ENCODE results near the gene TMEM238.
"Not testable (repeated sequence)": the region's sequence is repeated elsewhere in the genome, so short reads cannot be mapped to it uniquely, and the experiment has no call there.

Gene TMEM238

GRCh38 chr19:55401390-55401789 is 17.3 kb upstream of the TMEM238 start:
- Histone ChIP-seq H3K36me3 (replicated peaks in 1 of 2; ENCODE audit: control insufficient read depth in 2 of 2, insufficient read depth in 2 of 2, low read length in 2 of 2) (peaks cover 47 to 58% of the 10 kb centered on the region in 2 donors), H3K4me1 (ENCODE audit: control insufficient read depth in 2 of 2, insufficient read depth in 1 of 2, low read depth in 1 of 2, low read length in 2 of 2) (peaks cover 10 to 11% of the 10 kb centered on the region in 2 donors), H3K79me1 (ENCODE audit: low read depth, low read length) (peaks cover 13% of the 10 kb centered on the region)
- not testable (repeated sequence) for H2BK15ac ChIP-seq (ENCODE audit: low read length); H3K9me3 ChIP-seq (replicated peaks in 1 of 2; ENCODE audit: control insufficient read depth in 2 of 2, insufficient read depth in 1 of 2, low read depth in 1 of 2, low read length in 2 of 2); H2BK12ac ChIP-seq (ENCODE audit: low read length); H3K4ac ChIP-seq (ENCODE audit: low read length); DNase-seq (ENCODE audit: low spot score); H3K4me3 ChIP-seq (ENCODE audit: low read length in 2 of 2); H3K9ac ChIP-seq (ENCODE audit: low read depth, low read length, poor library complexity); H2AK5ac ChIP-seq (ENCODE audit: low read depth, low read length); H2BK5ac ChIP-seq (ENCODE audit: low read length); H3K18ac ChIP-seq (ENCODE audit: low read length); H3K27me3 ChIP-seq (ENCODE audit: control insufficient read depth in 3 of 3, insufficient read depth in 3 of 3, low read depth in 1 of 3, low read length in 3 of 3); H3K23ac ChIP-seq (ENCODE audit: low read depth, low read length, poor library complexity); H3K4me2 ChIP-seq (ENCODE audit: insufficient read depth, low read length, poor library complexity, severe bottlenecking); H3K14ac ChIP-seq (ENCODE audit: low read length); H2BK120ac ChIP-seq (ENCODE audit: low read depth, low read length); H2AFZ ChIP-seq (ENCODE audit: low read length); H4K8ac ChIP-seq (ENCODE audit: low read depth, low read length); H3K27ac ChIP-seq (replicated peaks; ENCODE audit: low read length); H4K91ac ChIP-seq (ENCODE audit: low read depth, low read length, poor library complexity)
- WGBS, 2 donors (ENCODE audit: extremely low coverage in 2 of 2, insufficient read length in 2 of 2, insufficient replicate concordance in 1 of 2): no CpG with 5 or more reads among the region's 28 CpGs

- WGBS, 2 donors (ENCODE audit: extremely low coverage in 2 of 2, insufficient read length in 2 of 2, insufficient replicate concordance in 1 of 2): no CpG with 5 or more reads among the region's 14 CpGs
These were observed 16.4 kb upstream of the TMEM238 start for GRCh38 chr19:55400281-55401087.

GRCh38 chr19:55398200-55398925 is 14.3 kb upstream of the TMEM238 start:
- peaks cover 6% of the 10 kb centered on the region for H3K79me1 ChIP-seq (ENCODE audit: low read depth, low read length)
- no peak overlapping the region for H2AFZ ChIP-seq (ENCODE audit: low read length)
- no peaks in the 10 kb centered on the region for H3K9me3 ChIP-seq (replicated peaks in 1 of 2; ENCODE audit: control insufficient read depth in 2 of 2, insufficient read depth in 1 of 2, low read depth in 1 of 2, low read length in 2 of 2)
- H3K4me2 ChIP-seq (ENCODE audit: insufficient read depth, low read length, poor library complexity, severe bottlenecking): no peak overlapping the region
- no peak overlapping the region for H3K4ac ChIP-seq (ENCODE audit: low read length)
- no peak overlapping the region for H3K14ac ChIP-seq (ENCODE audit: low read length)
- no peaks in the 10 kb centered on the region for H3K4me1 ChIP-seq (ENCODE audit: control insufficient read depth in 2 of 2, insufficient read depth in 1 of 2, low read depth in 1 of 2, low read length in 2 of 2)
- H2AK5ac ChIP-seq (ENCODE audit: low read depth, low read length): no peak overlapping the region
- DNase-seq (ENCODE audit: low spot score): no peak
- WGBS, 2 donors (ENCODE audit: extremely low coverage in 2 of 2, insufficient read length in 2 of 2, insufficient replicate concordance in 1 of 2): no CpG with 5 or more reads among the region's 12 CpGs
- no peak overlapping the region for H4K91ac ChIP-seq (ENCODE audit: low read depth, low read length, poor library complexity)
- no peak overlapping the region for H2BK120ac ChIP-seq (ENCODE audit: low read depth, low read length)
- no peaks in the 10 kb centered on the region for H3K27me3 ChIP-seq (ENCODE audit: control insufficient read depth in 3 of 3, insufficient read depth in 3 of 3, low read depth in 1 of 3, low read length in 3 of 3)
- H3K27ac ChIP-seq (replicated peaks; ENCODE audit: low read length): no peak overlapping the region
- H2BK15ac ChIP-seq (ENCODE audit: low read length): no peak overlapping the region
- no peak overlapping the region for H3K23ac ChIP-seq (ENCODE audit: low read depth, low read length, poor library complexity)
- no peak overlapping the region for H3K4me3 ChIP-seq (ENCODE audit: low read length in 2 of 2)
- no peak overlapping the region for H3K9ac ChIP-seq (ENCODE audit: low read depth, low read length, poor library complexity)
- peaks cover 25 to 31% of the 10 kb centered on the region in 2 donors for H3K36me3 ChIP-seq (replicated peaks in 1 of 2; ENCODE audit: control insufficient read depth in 2 of 2, insufficient read depth in 2 of 2, low read length in 2 of 2)
- H4K8ac ChIP-seq (ENCODE audit: low read depth, low read length): no peak overlapping the region
- no peak overlapping the region for H2BK12ac ChIP-seq (ENCODE audit: low read length)
- no peak overlapping the region for H2BK5ac ChIP-seq (ENCODE audit: low read length)
- H3K18ac ChIP-seq (ENCODE audit: low read length): no peak overlapping the region

More at GRCh38 chr19:55400281-55401087, 16.4 kb upstream of the TMEM238 start:
- DNase-seq (ENCODE audit: low spot score): no peak
- Histone ChIP-seq H2BK5ac (ENCODE audit: low read length) (no peak overlapping the region), H2BK12ac (ENCODE audit: low read length) (no peak overlapping the region), H3K27me3 (ENCODE audit: control insufficient read depth in 3 of 3, insufficient read depth in 3 of 3, low read depth in 1 of 3, low read length in 3 of 3) (no peaks in the 10 kb centered on the region), H3K4me3 (ENCODE audit: low read length in 2 of 2) (no peak overlapping the region), H3K9ac (ENCODE audit: low read depth, low read length, poor library complexity) (peak overlapping the region; percentile 9), H4K8ac (ENCODE audit: low read depth, low read length) (peak overlapping the region; percentile 74), H3K4ac (ENCODE audit: low read length) (no peak overlapping the region), H3K79me1 (ENCODE audit: low read depth, low read length) (peaks cover 10% of the 10 kb centered on the region), H3K27ac (replicated peaks; ENCODE audit: low read length) (no peak overlapping the region), H3K4me2 (ENCODE audit: insufficient read depth, low read length, poor library complexity, severe bottlenecking) (no peak overlapping the region), H2AK5ac (ENCODE audit: low read depth, low read length) (no peak overlapping the region), H3K18ac (ENCODE audit: low read length) (no peak overlapping the region), H3K23ac (ENCODE audit: low read depth, low read length, poor library complexity) (peak overlapping the region; percentile 61), H2BK15ac (ENCODE audit: low read length) (no peak overlapping the region), H3K36me3 (replicated peaks in 1 of 2; ENCODE audit: control insufficient read depth in 2 of 2, insufficient read depth in 2 of 2, low read length in 2 of 2) (peaks cover 38 to 49% of the 10 kb centered on the region in 2 donors), H3K14ac (ENCODE audit: low read length) (no peak overlapping the region), H2BK120ac (ENCODE audit: low read depth, low read length) (no peak overlapping the region), H3K4me1 (ENCODE audit: control insufficient read depth in 2 of 2, insufficient read depth in 1 of 2, low read depth in 1 of 2, low read length in 2 of 2) (peaks cover under 1 to 2% of the 10 kb centered on the region in 2 donors), H3K9me3 (replicated peaks in 1 of 2; ENCODE audit: control insufficient read depth in 2 of 2, insufficient read depth in 1 of 2, low read depth in 1 of 2, low read length in 2 of 2) (no peaks in the 10 kb centered on the region), H4K91ac (ENCODE audit: low read depth, low read length, poor library complexity) (no peak overlapping the region), H2AFZ (ENCODE audit: low read length) (no peak overlapping the region)

Data from neuronal stem cell (in vitro differentiated cells).